ENCODE data around the gene CLPX. TPM values are rescaled to one million over a fixed set of nuclear protein-coding genes. Genes with fewer than 3 reads are reported as not detected.

CLPX gene
- total and polyA plus RNA-seq, 2 experiments from 2014 or later, result 20.0 to 53.5 TPM

DNA sequence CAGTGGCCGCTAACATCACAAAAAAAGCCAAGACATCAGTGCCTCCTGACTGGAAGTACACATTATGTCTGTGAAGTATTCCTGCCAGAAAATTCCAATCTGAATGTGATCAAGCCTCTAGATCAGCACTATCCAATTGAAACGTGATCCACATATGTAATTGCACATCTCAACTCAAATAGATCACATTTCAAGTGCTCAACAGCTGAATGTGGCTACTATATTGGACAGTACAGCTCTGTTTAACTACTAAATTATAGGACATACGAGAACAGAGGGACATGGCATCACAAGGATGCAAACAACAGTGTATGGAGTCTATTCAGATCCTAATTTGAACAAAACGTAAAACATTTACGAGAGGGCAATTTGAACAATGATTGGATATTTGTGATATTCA lies 69.6 kb downstream of the CLPX start:
- TF ChIP-seq EZH2phosphoT487 (IDR thresholded peaks at IDR 0.05; ENCODE audit: low read depth, severe bottlenecking, unreplicated experiment) (no peak), EZH2 (IDR thresholded peaks at IDR 0.05; ENCODE audit: borderline replicate concordance) (no peak)
- TF ChIP-seq, protein P1, sequence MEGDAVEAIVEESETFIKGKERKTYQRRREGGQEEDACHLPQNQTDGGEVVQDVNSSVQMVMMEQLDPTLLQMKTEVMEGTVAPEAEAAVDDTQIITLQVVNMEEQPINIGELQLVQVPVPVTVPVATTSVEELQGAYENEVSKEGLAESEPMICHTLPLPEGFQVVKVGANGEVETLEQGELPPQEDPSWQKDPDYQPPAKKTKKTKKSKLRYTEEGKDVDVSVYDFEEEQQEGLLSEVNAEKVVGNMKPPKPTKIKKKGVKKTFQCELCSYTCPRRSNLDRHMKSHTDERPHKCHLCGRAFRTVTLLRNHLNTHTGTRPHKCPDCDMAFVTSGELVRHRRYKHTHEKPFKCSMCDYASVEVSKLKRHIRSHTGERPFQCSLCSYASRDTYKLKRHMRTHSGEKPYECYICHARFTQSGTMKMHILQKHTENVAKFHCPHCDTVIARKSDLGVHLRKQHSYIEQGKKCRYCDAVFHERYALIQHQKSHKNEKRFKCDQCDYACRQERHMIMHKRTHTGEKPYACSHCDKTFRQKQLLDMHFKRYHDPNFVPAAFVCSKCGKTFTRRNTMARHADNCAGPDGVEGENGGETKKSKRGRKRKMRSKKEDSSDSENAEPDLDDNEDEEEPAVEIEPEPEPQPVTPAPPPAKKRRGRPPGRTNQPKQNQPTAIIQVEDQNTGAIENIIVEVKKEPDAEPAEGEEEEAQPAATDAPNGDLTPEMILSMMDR (IDR thresholded peaks at IDR 0.05; ENCODE audit: poor library complexity), result no peak
- Histone ChIP-seq H3K79me2 (no peaks in the 10 kb centered on the region), H3K27me3 (no peaks in the 10 kb centered on the region), H3K9me2 (replicated peaks; ENCODE audit: insufficient read depth) (no peaks in the 10 kb centered on the region), H3K4me1 (ENCODE audit: insufficient read depth) (no peaks in the 10 kb centered on the region), H4K20me1 (ENCODE audit: insufficient read depth, poor library complexity, severe bottlenecking) (no peaks in the 10 kb centered on the region), H3K4me3 (no peak overlapping the region), H3K4me2 (no peak overlapping the region), H3K36me3 (replicated peaks; ENCODE audit: insufficient read depth, low read depth) (no peaks in the 10 kb centered on the region), H3K27ac (no peak overlapping the region), H3K9me3 (ENCODE audit: low read depth) (no peaks in the 10 kb centered on the region), H2AFZ (no peak overlapping the region)
- DNase-seq (ENCODE audit: low spot score), result no peak
- 73% methylated on average over 5 of the region's 5 CpGs for WGBS (ENCODE audit: low lambda C conversion rate, missing lambda C conversion rate)

DNA sequence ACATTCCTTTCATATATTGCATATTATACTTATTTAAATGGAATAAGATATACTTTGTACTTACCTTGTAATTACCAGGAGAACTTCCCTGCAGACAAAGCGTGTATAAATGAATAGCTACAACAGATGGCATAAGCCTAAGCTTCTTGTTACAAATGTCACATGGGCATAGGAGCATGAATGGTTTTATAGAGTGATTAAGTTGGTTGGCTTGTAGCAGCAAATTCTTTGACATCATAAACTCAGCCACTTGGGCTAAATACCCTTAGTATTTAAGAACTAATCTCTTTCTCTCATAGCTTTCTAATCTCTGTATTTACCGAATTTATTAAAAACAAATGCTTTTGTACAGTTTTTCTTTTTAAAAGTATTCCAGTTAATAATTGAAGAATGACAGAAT lies 70.1 kb downstream of the CLPX start, which contains the start of gene UBAP1L:
TSS of gene UBAP1L (minus strand) at position 115 of the 400 bp plus-strand sequence. CDS start 8,985 bp downstream, outside the sequence.
- no peak for TF ChIP-seq EZH2phosphoT487 (IDR thresholded peaks at IDR 0.05; ENCODE audit: low read depth, severe bottlenecking, unreplicated experiment)
- no peak for TF ChIP-seq EZH2 (IDR thresholded peaks at IDR 0.05; ENCODE audit: borderline replicate concordance)
- TF ChIP-seq, protein P1 (IDR thresholded peaks at IDR 0.05; ENCODE audit: poor library complexity), result no peak
- Histone ChIP-seq H4K20me1 (ENCODE audit: insufficient read depth, poor library complexity, severe bottlenecking) (no peaks in the 10 kb centered on the region), H3K27ac (no peak within 1 kb of the TSS), H3K4me2 (no peak within 1 kb of the TSS), H3K79me2 (no peaks in the 10 kb centered on the region), H3K4me1 (ENCODE audit: insufficient read depth) (no peaks in the 10 kb centered on the region), H3K9me3 (ENCODE audit: low read depth) (no peaks in the 10 kb centered on the region), H3K36me3 (replicated peaks; ENCODE audit: insufficient read depth, low read depth) (no peaks in the 10 kb centered on the region), H3K4me3 (no peak within 1 kb of the TSS), H3K27me3 (no peaks in the 10 kb centered on the region), H3K9me2 (replicated peaks; ENCODE audit: insufficient read depth) (no peaks in the 10 kb centered on the region), H2AFZ (no peak within 1 kb of the TSS)
- WGBS (ENCODE audit: low lambda C conversion rate, missing lambda C conversion rate), result 79% methylated on average over 2 of the region's 2 CpGs
- no peak for DNase-seq (ENCODE audit: low spot score)

DNA sequence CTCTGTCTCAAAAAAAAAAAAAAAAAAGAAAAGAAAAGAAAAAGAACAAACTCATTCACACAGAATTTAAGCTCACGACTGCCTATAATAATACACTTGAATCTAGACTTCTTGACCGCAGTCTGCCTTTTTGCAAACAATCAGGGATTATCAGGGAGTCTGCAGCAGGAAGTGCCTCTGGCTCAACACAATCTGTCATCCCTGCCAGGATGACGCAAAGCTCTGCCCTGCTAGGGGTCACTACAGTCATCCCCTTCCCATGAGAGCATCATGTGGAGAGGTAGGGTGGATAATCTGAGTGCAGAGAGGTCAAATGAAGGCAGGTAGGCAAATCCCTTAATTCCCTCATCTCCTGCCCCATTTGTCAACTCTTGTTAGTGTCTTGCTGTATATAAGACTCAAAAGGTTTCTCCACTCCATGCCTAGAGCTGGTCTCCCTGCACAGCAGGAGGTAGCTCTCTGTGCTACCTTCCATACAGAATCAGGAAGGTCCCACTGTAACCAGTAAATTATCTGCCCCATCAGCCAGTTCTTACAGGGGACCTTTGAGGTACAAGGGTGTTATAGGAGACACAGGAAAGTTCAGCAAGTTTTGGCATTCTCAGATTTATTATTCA lies 74.4 kb downstream of the CLPX start:
- no peak overlapping the region for H3K27ac ChIP-seq
- H3K27me3 ChIP-seq, result no peaks in the 10 kb centered on the region
- H3K79me2 ChIP-seq, result no peaks in the 10 kb centered on the region
- H3K4me1 ChIP-seq (ENCODE audit: insufficient read depth), result no peaks in the 10 kb centered on the region
- TF ChIP-seq EZH2phosphoT487 (IDR thresholded peaks at IDR 0.05; ENCODE audit: low read depth, severe bottlenecking, unreplicated experiment) (no peak), EZH2 (IDR thresholded peaks at IDR 0.05; ENCODE audit: borderline replicate concordance) (no peak)
- TF ChIP-seq, protein P1 (IDR thresholded peaks at IDR 0.05; ENCODE audit: poor library complexity), result no peak
- no peak overlapping the region for H3K4me2 ChIP-seq
- no peaks in the 10 kb centered on the region for H4K20me1 ChIP-seq (ENCODE audit: insufficient read depth, poor library complexity, severe bottlenecking)
- no peak overlapping the region for H2AFZ ChIP-seq
- no peaks in the 10 kb centered on the region for H3K9me2 ChIP-seq (replicated peaks; ENCODE audit: insufficient read depth)
- H3K36me3 ChIP-seq (replicated peaks; ENCODE audit: insufficient read depth, low read depth), result no peaks in the 10 kb centered on the region
- H3K9me3 ChIP-seq (ENCODE audit: low read depth), result no peaks in the 10 kb centered on the region
- WGBS (ENCODE audit: low lambda C conversion rate, missing lambda C conversion rate), result 58% methylated on average over 3 of the region's 3 CpGs
- no peak for DNase-seq (ENCODE audit: low spot score)
- H3K4me3 ChIP-seq, result no peak overlapping the region
